IMR-90 (cell line): ENCODE measurements around the gene TNFAIP8. TPM values are rescaled to one million over a fixed set of nuclear protein-coding genes. Genes with fewer than 3 reads are reported as not detected.

Experiments
- ATAC-seq: fragments of 200-7000 bp; cut with Tn5 transposase; 2 replicates; pipeline ENCODE4 v1.9.1; 2020; ENCODE audit warnings: low read depth, mild to moderate bottlenecking, moderate library complexity
- BruUV-seq: library from RNA; stranded (reverse); fragments of 400-500 nt; replicated peaks from 2 replicates; lab custom pipeline; 2021; lab: Mats Ljungman, UMichigan
- CTCF ChIA-PET: fragments of 300-600 bp; formaldehyde crosslinking; extraction: SDS; loops from one replicate; lab custom pipeline; 2021; ENCODE audit warnings: antibody characterized with exemption; lab: Yijun Ruan, JAX
- POLR2A ChIA-PET: fragments of 300-600 bp; sonication (Branson Sonifier 250); formaldehyde crosslinking; loops from one replicate; lab custom pipeline; 2022; ENCODE audit warnings: antibody characterized with exemption; ENCODE audit not compliant: unreplicated experiment; lab: Charles Lee
- DNase-seq: peaks from one replicate; pipeline ENCODE4 v3.0.0; 2013
- H2AFZ ChIP-seq: replicated peaks from 2 replicates; pipeline ENCODE3; 2013; ENCODE audit warnings: low read length, mild to moderate bottlenecking; ENCODE audit not compliant: poor library complexity
- H2AK5ac ChIP-seq: 2 replicates; pipeline ENCODE4 v1.6.1; 2013; ENCODE audit warnings: low read depth, low read length, inconsistent platforms
- H2AK9ac ChIP-seq: replicated peaks from 2 replicates; pipeline ENCODE3; 2013; ENCODE audit warnings: mild to moderate bottlenecking, low read depth, low read length, moderate library complexity; ENCODE audit not compliant: poor library complexity
- H2BK120ac ChIP-seq: 2 replicates; pipeline ENCODE4 v1.6.1; 2013; ENCODE audit warnings: low read depth, low read length, inconsistent platforms
- H2BK15ac ChIP-seq: 3 replicates; pipeline ENCODE4 v1.6.1; 2013; ENCODE audit warnings: low read depth, low read length, inconsistent platforms
- H2BK20ac ChIP-seq: 2 replicates; pipeline ENCODE4 v1.6.1; 2013; ENCODE audit warnings: low read depth, mild to moderate bottlenecking, inconsistent platforms, low read length, moderate library complexity
- H2BK5ac ChIP-seq: 2 replicates; pipeline ENCODE4 v1.6.1; 2013; ENCODE audit warnings: mild to moderate bottlenecking, low read depth, low read length, inconsistent platforms; ENCODE audit not compliant: poor library complexity, severe bottlenecking
- H3K14ac ChIP-seq: replicated peaks from 2 replicates; pipeline ENCODE4 v1.6.1; 2013; ENCODE audit warnings: low read depth, low read length, inconsistent platforms
- H3K18ac ChIP-seq: 2 replicates; pipeline ENCODE4 v1.6.1; 2013; ENCODE audit warnings: low read depth, low read length, control low read depth
- H3K23ac ChIP-seq: 2 replicates; pipeline ENCODE4 v1.6.1; 2013; ENCODE audit warnings: low read depth, low read length, inconsistent platforms
- H3K27ac ChIP-seq: 2 replicates; pipeline ENCODE4 v1.5.1; 2013; ENCODE audit warnings: mild to moderate bottlenecking, control low read depth, low read length; ENCODE audit not compliant: insufficient read depth
- H3K27me3 ChIP-seq: 2 replicates; pipeline ENCODE4 v1.6.1; 2013; ENCODE audit warnings: low read length; ENCODE audit not compliant: control insufficient read depth, insufficient read depth
- H3K36me3 ChIP-seq: 2 replicates; pipeline ENCODE4 v1.6.1; 2013; ENCODE audit warnings: low read length, mixed read lengths; ENCODE audit not compliant: control insufficient read depth, insufficient read depth
- H3K4ac ChIP-seq: 2 replicates; pipeline ENCODE4 v1.6.1; 2013; ENCODE audit warnings: low read depth, low read length, inconsistent platforms
- H3K4me1 ChIP-seq: 2 replicates; pipeline ENCODE4 v1.6.1; 2013; ENCODE audit warnings: low read length, mixed read lengths; ENCODE audit not compliant: control insufficient read depth, insufficient read depth
- H3K4me2 ChIP-seq: 2 replicates; pipeline ENCODE4 v1.6.1; 2013; ENCODE audit warnings: low read depth, mild to moderate bottlenecking, control low read depth, low read length, moderate library complexity
- H3K4me3 ChIP-seq: 2 replicates; pipeline ENCODE4 v1.5.1; 2013; ENCODE audit warnings: low read depth, mild to moderate bottlenecking, control low read depth, low read length, moderate library complexity; ENCODE audit not compliant: insufficient read depth
- H3K56ac ChIP-seq: 2 replicates; pipeline ENCODE4 v1.6.1; 2013; ENCODE audit warnings: low read length, inconsistent platforms; ENCODE audit not compliant: insufficient read depth; ENCODE audit errors: extremely low read depth
- H3K79me1 ChIP-seq, 2 experiments: 2 replicates each; pipeline ENCODE4 v1.6.1; 2013; ENCODE audit warnings: low read length in 2 of 2, inconsistent platforms in 1 of 2, low read depth in 1 of 2
- H3K9ac ChIP-seq: 2 replicates; pipeline ENCODE4 v1.6.1; 2013; ENCODE audit warnings: low read depth, low read length, control low read depth
- H3K9me1 ChIP-seq: 2 replicates; pipeline ENCODE4 v1.6.1; 2013; ENCODE audit warnings: low read length, inconsistent platforms; ENCODE audit not compliant: insufficient read depth
- H3K9me3 ChIP-seq: 2 replicates; pipeline ENCODE4 v1.6.1; 2013; ENCODE audit warnings: low read length; ENCODE audit not compliant: control insufficient read depth, insufficient read depth
- H4K20me1 ChIP-seq: 2 replicates; pipeline ENCODE4 v1.6.1; 2013; ENCODE audit warnings: low read length, inconsistent platforms; ENCODE audit not compliant: insufficient read depth
- H4K5ac ChIP-seq: 2 replicates; pipeline ENCODE4 v1.6.1; 2013; ENCODE audit warnings: mild to moderate bottlenecking, low read depth, low read length, control low read depth
- H4K8ac ChIP-seq, 2 experiments: 2 replicates each; pipeline ENCODE4 v1.6.1; 2013; ENCODE audit warnings: low read depth in 2 of 2, low read length in 2 of 2, control low read depth in 1 of 2, inconsistent platforms in 1 of 2
- H4K91ac ChIP-seq: 2 replicates; pipeline ENCODE4 v1.6.1; 2013; ENCODE audit warnings: low read depth, low read length, inconsistent platforms; ENCODE audit not compliant: insufficient read depth
- BHLHE40 ChIP-seq: fragments of 150-350 bp; IDR thresholded peaks from 2 replicates; pipeline ENCODE4 v1.6.1; 2016; ENCODE audit warnings: mild to moderate bottlenecking, low read depth, low read length
- CEBPB ChIP-seq: IDR thresholded peaks from 2 replicates; pipeline ENCODE4 v1.6.1; 2012; ENCODE audit warnings: low read depth, low read length, improper control_type of control experiment
- CHD1 ChIP-seq: IDR thresholded peaks from 2 replicates; pipeline ENCODE4 v1.6.1; 2012; ENCODE audit warnings: low read depth, low read length, improper control_type of control experiment
- FOS ChIP-seq: fragments of 150-350 bp; IDR thresholded peaks from 2 replicates; pipeline ENCODE4 v1.6.1; 2016; ENCODE audit warnings: low read depth, low read length
- MAFK ChIP-seq: IDR thresholded peaks from 2 replicates; pipeline ENCODE4 v1.6.1; 2012; ENCODE audit warnings: low read depth, low read length, improper control_type of control experiment
- MAZ ChIP-seq: IDR thresholded peaks from 2 replicates; pipeline ENCODE4 v1.6.1; 2012; ENCODE audit warnings: low read depth, mild to moderate bottlenecking, low read length, improper control_type of control experiment, moderate library complexity, borderline replicate concordance
- MXI1 ChIP-seq: IDR thresholded peaks from 2 replicates; pipeline ENCODE4 v1.6.1; 2012; ENCODE audit warnings: low read depth, mild to moderate bottlenecking, low read length, moderate library complexity, borderline replicate concordance
- NFE2L2 ChIP-seq: fragments of 150-350 bp; IDR thresholded peaks from 2 replicates; pipeline ENCODE4 v1.6.1; 2016; ENCODE audit warnings: low read depth, mild to moderate bottlenecking, low read length
- POLR2A ChIP-seq: IDR thresholded peaks from 2 replicates; pipeline ENCODE4 v1.6.1; 2012; ENCODE audit warnings: mild to moderate bottlenecking, low read depth, low read length
- RAD21 ChIP-seq: IDR thresholded peaks from 2 replicates; pipeline ENCODE4 v1.6.1; 2012; ENCODE audit warnings: low read length, improper control_type of control experiment
- RCOR1 ChIP-seq: IDR thresholded peaks from 2 replicates; pipeline ENCODE4 v1.6.1; 2012; ENCODE audit warnings: mild to moderate bottlenecking, low read length, improper control_type of control experiment; ENCODE audit not compliant: insufficient replicate concordance
- RFX5 ChIP-seq: IDR thresholded peaks from 2 replicates; pipeline ENCODE4 v1.8.0; 2012; ENCODE audit warnings: low read depth, mild to moderate bottlenecking, low read length, moderate library complexity
- USF2 ChIP-seq: fragments of 150-350 bp; IDR thresholded peaks from 2 replicates; pipeline ENCODE4 v1.6.1; 2017; ENCODE audit warnings: mild to moderate bottlenecking, antibody characterized with exemption, low read length, low read depth
- WGBS, 2 experiments: methylation state at CpG; one replicate each; pipeline versions ENCODE4 v1.1.5 to v1.1.7; 2013; ENCODE audit warnings: missing lambda C conversion rate in 2 of 2; ENCODE audit not compliant: insufficient read length in 1 of 2; ENCODE audit errors: extremely low coverage in 2 of 2; 5-methylcytosine and 5-hydroxymethylcytosine counted together
- dilution Hi-C: fragments of 300-500 bp; cut with HindIII; formaldehyde crosslinking; loops from one replicate; pipeline ENCODE4 v1.14.3; 2018; ENCODE audit warnings: low sequenced_read_pairs; ENCODE audit not compliant: unreplicated experiment
- in situ Hi-C: fragments of 300-500 bp; cut with MboI; formaldehyde crosslinking; loops from 3 replicates; pipeline ENCODE4 v1.14.3; 2019; ENCODE audit warnings: low sequenced_read_pairs, inconsistent platforms, mixed read lengths
- intact Hi-C: fragments of 100-400 bp; cut with micrococcal nuclease; formaldehyde crosslinking; loops from 2 replicates; pipeline ENCODE4 v1.10.0; 2022
- polyA plus RNA-seq, 3 experiments: library from polyadenylated mRNA; depleted of rRNA; stranded (reverse); fragments of >200 nt; gene quantifications; 2 replicates each; pipeline ENCODE4 v1.2.3, GENCODE V29; 2012; ENCODE audit warnings: low replicate concordance in 1 of 3
- total RNA-seq: library from RNA; depleted of rRNA; stranded (reverse); fragments of >200 nt; gene quantifications from 2 replicates; pipeline ENCODE4 v1.2.3, GENCODE V29; 2012
- TF ChIP-seq, protein P1 (sequence below): fragments of 150-350 bp; IDR thresholded peaks from 2 replicates; pipeline ENCODE4 v1.6.1; 2016; ENCODE audit warnings: low read depth, mild to moderate bottlenecking, low read length, moderate library complexity, borderline replicate concordance
- TF ChIP-seq, protein P2 (sequence below): conservative IDR thresholded peaks from 2 replicates; pipeline ENCODE4 v1.5.1; 2012; ENCODE audit warnings: mild to moderate bottlenecking, low read depth, low read length, improper control_type of control experiment

TNFAIP8 gene
- total and polyA plus RNA-seq, 2 of the 4 experiments (the other 2 are of a cell fraction), result 20.3 to 29.9 TPM

DNA sequence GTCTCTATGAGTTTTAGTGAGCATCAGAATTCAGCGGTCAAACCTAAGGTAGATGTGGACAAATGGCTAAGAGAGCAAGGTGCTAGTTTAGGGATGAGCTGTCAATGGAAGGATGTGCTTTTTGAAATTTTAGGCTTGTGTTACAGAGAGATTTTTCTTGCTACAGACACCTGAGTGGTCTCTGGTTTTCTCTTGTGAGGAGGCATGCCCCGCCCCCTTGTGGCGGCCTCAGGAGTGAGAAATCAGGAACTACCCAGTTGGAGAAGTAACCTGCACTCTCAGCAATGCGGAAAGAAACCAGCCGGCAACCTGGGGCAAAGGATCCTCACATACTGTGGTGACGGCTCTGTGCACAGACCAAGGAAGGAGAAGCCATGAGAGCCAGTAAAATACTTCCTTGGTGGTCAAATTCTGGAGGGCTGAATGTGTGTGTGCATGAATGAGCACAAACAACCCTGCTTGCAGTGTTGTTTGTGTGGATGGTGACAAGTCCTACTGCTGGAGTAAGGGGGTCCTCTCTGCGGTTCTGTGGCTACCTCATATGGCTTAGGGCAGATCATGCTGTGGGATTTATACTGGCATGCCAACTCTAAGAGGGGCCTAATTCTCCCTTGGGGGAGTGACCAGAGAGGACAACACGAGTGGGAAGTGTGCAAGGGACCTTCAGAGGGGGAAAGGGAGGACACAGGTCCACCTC is 79.8 kb downstream of the TNFAIP8 start:
- Histone ChIP-seq H2BK20ac (no peak overlapping the region), H3K56ac (no peak overlapping the region), H2BK120ac (no peak overlapping the region), H3K4ac (no peak overlapping the region), H3K23ac (no peak overlapping the region), H3K18ac (no peak overlapping the region), H3K4me1 (no peaks in the 10 kb centered on the region), H3K36me3 (no peaks in the 10 kb centered on the region), H2BK5ac (no peak overlapping the region), H3K4me2 (no peak overlapping the region), H3K79me1 (no peaks in the 10 kb centered on the region), H3K9me1 (no peaks in the 10 kb centered on the region), H3K14ac (no peak overlapping the region), H3K27ac (no peak overlapping the region), H2AK5ac (no peak overlapping the region), H3K9me3 (no peaks in the 10 kb centered on the region), H4K5ac (no peak overlapping the region), H4K8ac (no peak overlapping the region), H3K4me3 (no peak overlapping the region), H4K91ac (no peak overlapping the region), H2AFZ (peak overlapping the region; percentile 70), H2AK9ac (peak overlapping the region; percentile 35), H4K20me1 (no peaks in the 10 kb centered on the region), H3K27me3 (peaks cover 5% of the 10 kb centered on the region; the same call in 1 of the 2 replicates), H3K9ac (no peak overlapping the region), H2BK15ac (no peak overlapping the region)
- DNase-seq, result peak; percentile 52
- intact Hi-C loops, result loop anchor here (1.0 kb wide), 2 partner anchors 413 to 447 kb away; partner anchors contain the start of gene DTWD2
- WGBS, 2 experiments, result 73% methylated on average over 3 of the region's 8 CpGs; no CpG with 5 or more reads in 1 of the 2 experiments
- ChIA-PET POLR2A (no interaction called here), CTCF (interaction anchor here (0.5 kb wide), 1 partner anchor 45 kb away, joined by 3 read pairs; no protein-coding TSS in a partner anchor)
- BruUV-seq, result no TSS peak
- in situ Hi-C loops, result no loop called here
- dilution Hi-C loops, result no loop called here
- ATAC-seq, result peak; percentile 80
- TF ChIP-seq BHLHE40 (no peak), MAZ (no peak), FOS (no peak), POLR2A (no peak), MXI1 (no peak), USF2 (no peak), CEBPB (no peak), MAFK (no peak), RAD21 (peak; percentile 62), NFE2L2 (no peak), RFX5 (no peak), RCOR1 (no peak), CHD1 (no peak)
- TF ChIP-seq, protein P1, sequence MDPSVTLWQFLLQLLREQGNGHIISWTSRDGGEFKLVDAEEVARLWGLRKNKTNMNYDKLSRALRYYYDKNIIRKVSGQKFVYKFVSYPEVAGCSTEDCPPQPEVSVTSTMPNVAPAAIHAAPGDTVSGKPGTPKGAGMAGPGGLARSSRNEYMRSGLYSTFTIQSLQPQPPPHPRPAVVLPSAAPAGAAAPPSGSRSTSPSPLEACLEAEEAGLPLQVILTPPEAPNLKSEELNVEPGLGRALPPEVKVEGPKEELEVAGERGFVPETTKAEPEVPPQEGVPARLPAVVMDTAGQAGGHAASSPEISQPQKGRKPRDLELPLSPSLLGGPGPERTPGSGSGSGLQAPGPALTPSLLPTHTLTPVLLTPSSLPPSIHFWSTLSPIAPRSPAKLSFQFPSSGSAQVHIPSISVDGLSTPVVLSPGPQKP, result no peak
- TF ChIP-seq, protein P2, sequence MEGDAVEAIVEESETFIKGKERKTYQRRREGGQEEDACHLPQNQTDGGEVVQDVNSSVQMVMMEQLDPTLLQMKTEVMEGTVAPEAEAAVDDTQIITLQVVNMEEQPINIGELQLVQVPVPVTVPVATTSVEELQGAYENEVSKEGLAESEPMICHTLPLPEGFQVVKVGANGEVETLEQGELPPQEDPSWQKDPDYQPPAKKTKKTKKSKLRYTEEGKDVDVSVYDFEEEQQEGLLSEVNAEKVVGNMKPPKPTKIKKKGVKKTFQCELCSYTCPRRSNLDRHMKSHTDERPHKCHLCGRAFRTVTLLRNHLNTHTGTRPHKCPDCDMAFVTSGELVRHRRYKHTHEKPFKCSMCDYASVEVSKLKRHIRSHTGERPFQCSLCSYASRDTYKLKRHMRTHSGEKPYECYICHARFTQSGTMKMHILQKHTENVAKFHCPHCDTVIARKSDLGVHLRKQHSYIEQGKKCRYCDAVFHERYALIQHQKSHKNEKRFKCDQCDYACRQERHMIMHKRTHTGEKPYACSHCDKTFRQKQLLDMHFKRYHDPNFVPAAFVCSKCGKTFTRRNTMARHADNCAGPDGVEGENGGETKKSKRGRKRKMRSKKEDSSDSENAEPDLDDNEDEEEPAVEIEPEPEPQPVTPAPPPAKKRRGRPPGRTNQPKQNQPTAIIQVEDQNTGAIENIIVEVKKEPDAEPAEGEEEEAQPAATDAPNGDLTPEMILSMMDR, result peak; percentile 67
